ENCODE results near the gene PCDHGA4.
A peak's percentile ranks its signal among the peaks of the same experiment; 100 is the strongest.
"Not testable (repeated sequence)": the region's sequence is repeated elsewhere in the genome, so short reads cannot be mapped to it uniquely, and the experiment has no call there.

PCDHGA4 gene

GRCh38 chr5:141354900-141355469 is at the start of gene PCDHGA4:
TSS of gene PCDHGA4 (plus strand) at chr5:141355021. CDS start at chr5:141355108, 87 bp downstream.
- no peak for DNase-seq

GRCh38 chr5:141306630-141307029 is 48.2 kb upstream of the PCDHGA4 start:
- no peak for DNase-seq

GRCh38 chr5:141313711-141314110 is 41.1 kb upstream of the PCDHGA4 start:
- DNase-seq: no peak

GRCh38 chr5:141316963-141317362 is 37.9 kb upstream of the PCDHGA4 start:
- DNase-seq: not testable (repeated sequence)

GRCh38 chr5:141319202-141319601 is 35.6 kb upstream of the PCDHGA4 start:
- no peak for DNase-seq

GRCh38 chr5:141319699-141320098 is 35.1 kb upstream of the PCDHGA4 start:
- DNase-seq: no peak

GRCh38 chr5:141320225-141321169 is 34.3 kb upstream of the PCDHGA4 start, which contains the start of gene TAF7:
TSS of gene TAF7 (minus strand) at chr5:141320784. CDS start at chr5:141320044, 740 bp downstream.
- DNase-seq: peak; percentile 92

GRCh38 chr5:141322261-141322660 is 32.6 kb upstream of the PCDHGA4 start:
- DNase-seq: no peak

GRCh38 chr5:141326088-141326854 is 28.6 kb upstream of the PCDHGA4 start:
- DNase-seq: peak; percentile 46

GRCh38 chr5:141328231-141328630 is 26.6 kb upstream of the PCDHGA4 start:
- no peak for DNase-seq

GRCh38 chr5:141330299-141331080 is 24.3 kb upstream of the PCDHGA4 start, which contains the start of gene PCDHGA1:
TSS of gene PCDHGA1 (plus strand) at chr5:141330514.
- DNase-seq: no peak

GRCh38 chr5:141332571-141332970 is 22.2 kb upstream of the PCDHGA4 start:
- not testable (repeated sequence) for DNase-seq

GRCh38 chr5:141338538-141339306 is 16.1 kb upstream of the PCDHGA4 start, which contains the start of gene PCDHGA2:
TSS of gene PCDHGA2 (plus strand) at chr5:141338760.
- no peak for DNase-seq

GRCh38 chr5:141340781-141341354 is 14.0 kb upstream of the PCDHGA4 start:
- not testable (repeated sequence) for DNase-seq

- no peak for DNase-seq
These were observed 12.0 kb upstream of the PCDHGA4 start for GRCh38 chr5:141342773-141343172.

- no peak for DNase-seq
These were observed 11.4 kb upstream of the PCDHGA4 start, which contains the start of gene PCDHGA3 for GRCh38 chr5:141343242-141343952. TSS of gene PCDHGA3 (plus strand) at chr5:141343829. CDS start at chr5:141344034, 205 bp downstream.

- no peak for DNase-seq
These were observed 10.8 kb upstream of the PCDHGA4 start for GRCh38 chr5:141343953-141344463.

- DNase-seq: no peak
These were observed 9.5 kb upstream of the PCDHGA4 start for GRCh38 chr5:141345327-141345726.

GRCh38 chr5:141346017-141346416 is 8.8 kb upstream of the PCDHGA4 start:
- DNase-seq: not testable (repeated sequence)

Data from left hindlimb (tissue), 1 donor.